DOHH2 (cell line): ENCODE measurements around the gene KSR1.

Source experiments
- H3F3A ChIP-seq: fragments of 200-600 bp; sonication (generic), shearing (Covaris generic); 2 replicates; pipeline ENCODE4 v1.6.0; 2016; ENCODE audit warnings: antibody characterized with exemption, mild to moderate bottlenecking; ENCODE audit not compliant: control insufficient read depth, insufficient read depth
- H3K27ac ChIP-seq: fragments of 200-600 bp; sonication (generic); 2 replicates; pipeline ENCODE4 v1.5.1; 2014; ENCODE audit warnings: low read depth, mild to moderate bottlenecking, low read length, moderate library complexity
- H3K27me3 ChIP-seq: fragments of 200-600 bp; sonication (generic); 2 replicates; pipeline ENCODE4 v1.6.1; 2014; ENCODE audit warnings: mild to moderate bottlenecking, low read length, mixed read lengths; ENCODE audit not compliant: control insufficient read depth
- H3K36me3 ChIP-seq: fragments of 200-600 bp; sonication (generic); 2 replicates; pipeline ENCODE4 v1.6.1; 2014; ENCODE audit warnings: mild to moderate bottlenecking, low read length, moderate library complexity, mixed read lengths; ENCODE audit not compliant: control insufficient read depth
- H3K4me1 ChIP-seq: fragments of 200-600 bp; sonication (generic); 2 replicates; pipeline ENCODE4 v1.6.1; 2014; ENCODE audit warnings: mild to moderate bottlenecking, low read length, mixed read lengths; ENCODE audit not compliant: control insufficient read depth
- H3K4me2 ChIP-seq: fragments of 200-600 bp; sonication (generic); 2 replicates; pipeline ENCODE4 v1.6.0; 2014; ENCODE audit warnings: mild to moderate bottlenecking, low read length, moderate library complexity
- H3K4me3 ChIP-seq: fragments of 200-600 bp; sonication (generic); 2 replicates; pipeline ENCODE4 v1.5.1; 2014; ENCODE audit warnings: mild to moderate bottlenecking, low read length, mixed read lengths
- H3K79me2 ChIP-seq: fragments of 200-600 bp; sonication (generic); 2 replicates; pipeline ENCODE4 v1.6.1; 2014; ENCODE audit warnings: mild to moderate bottlenecking, low read length, mixed read lengths; ENCODE audit not compliant: control insufficient read depth
- H3K9me2 ChIP-seq: fragments of 200-600 bp; sonication (generic); replicated peaks from 2 replicates; pipeline ENCODE4 v1.6.1; 2014; ENCODE audit warnings: mild to moderate bottlenecking, low read length, mixed read lengths; ENCODE audit not compliant: control insufficient read depth
- H3K9me3 ChIP-seq: fragments of 200-600 bp; sonication (generic); 2 replicates; pipeline ENCODE4 v1.6.1; 2014; ENCODE audit warnings: antibody characterized with exemption, low read length, mixed read lengths; ENCODE audit not compliant: control insufficient read depth, insufficient read depth
- H4K20me1 ChIP-seq: fragments of 200-600 bp; sonication (generic); 2 replicates; pipeline ENCODE4 v1.6.0; 2014; ENCODE audit warnings: low read depth, mild to moderate bottlenecking, antibody characterized with exemption, low read length, moderate library complexity; ENCODE audit not compliant: control insufficient read depth, insufficient read depth
- EZH2phosphoT487 ChIP-seq: fragments of 200-600 bp; sonication (generic); IDR thresholded peaks from 2 replicates; pipeline ENCODE4 v1.6.1; 2017; ENCODE audit warnings: borderline replicate concordance, mild to moderate bottlenecking, antibody characterized with exemption, low read length, moderate library complexity, mixed read lengths
- TF ChIP-seq, protein P1 (sequence below): fragments of 200-600 bp; sonication (generic); IDR thresholded peaks from one replicate; pipeline ENCODE4 v1.5.1; 2014; ENCODE audit warnings: antibody characterized with exemption, mild to moderate bottlenecking, low read depth, low read length; ENCODE audit not compliant: poor library complexity, severe bottlenecking

KSR1 gene

DNA sequence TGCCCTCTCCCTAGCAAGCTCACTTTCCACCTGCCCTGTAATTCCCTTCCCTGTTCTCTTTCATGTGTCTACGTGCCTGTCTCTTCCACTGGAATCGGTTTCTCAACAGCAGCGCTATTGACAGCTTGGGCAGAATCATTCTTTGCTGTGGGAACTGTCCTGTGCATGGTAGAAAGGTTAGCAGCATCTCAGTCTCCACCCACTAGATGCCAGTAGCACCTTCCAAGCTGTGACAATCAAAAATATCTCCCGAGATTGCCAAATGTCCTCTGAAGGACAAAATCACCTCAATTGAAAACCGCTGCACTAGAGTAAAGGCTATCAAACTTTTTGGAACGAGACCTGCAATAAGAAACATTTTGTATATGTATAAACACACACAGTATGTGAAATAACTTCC is 41.6 kb upstream of the KSR1 start:
- no peak overlapping the region for H3K4me2 ChIP-seq

DNA sequence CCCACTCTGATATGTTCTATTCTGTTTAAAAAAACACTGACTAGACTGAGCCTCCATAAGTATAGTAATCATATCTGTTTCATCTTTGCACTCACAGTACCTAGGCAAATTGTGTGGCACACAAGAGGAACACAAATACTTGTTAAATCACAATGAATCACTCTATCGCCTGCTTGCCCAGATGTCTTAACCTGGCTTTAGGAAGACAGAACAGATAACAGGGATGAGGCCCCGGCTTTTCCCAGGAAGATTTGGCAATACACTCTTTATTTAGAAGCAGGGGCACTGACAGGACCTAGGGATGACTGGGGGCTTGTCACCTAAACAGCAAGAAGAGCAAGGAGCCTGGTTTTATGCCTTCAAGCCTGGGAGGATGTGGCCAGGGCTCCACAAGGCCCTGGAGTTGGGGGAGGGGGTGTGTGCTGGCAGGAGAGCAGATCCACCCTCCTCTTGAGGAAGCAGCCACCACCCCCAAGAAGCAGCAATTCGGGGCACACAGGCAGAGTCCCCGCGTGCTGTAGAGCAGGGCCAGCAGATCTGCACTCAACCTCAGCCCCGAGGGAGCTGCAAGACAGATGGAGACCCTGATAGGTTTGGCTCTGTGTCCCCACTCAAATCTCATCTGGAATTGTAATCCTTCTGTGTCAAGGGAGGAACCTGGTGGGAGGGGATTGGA is 41.0 kb upstream of the KSR1 start:
- Histone ChIP-seq H3K9me2 (no peaks in the 10 kb centered on the region), H3K4me3 (no peak overlapping the region), H3K36me3 (no peaks in the 10 kb centered on the region), H3K4me2 (no peak overlapping the region), H4K20me1 (peaks cover 3% of the 10 kb centered on the region; the same call in 1 of the 2 replicates), H3K27ac (no peak overlapping the region), H3K79me2 (no peaks in the 10 kb centered on the region), H3F3A (no peaks in the 10 kb centered on the region), H3K9me3 (no peaks in the 10 kb centered on the region), H3K4me1 (peaks cover 7% of the 10 kb centered on the region), H3K27me3 (peaks cover 14% of the 10 kb centered on the region)
- TF ChIP-seq, protein P1, sequence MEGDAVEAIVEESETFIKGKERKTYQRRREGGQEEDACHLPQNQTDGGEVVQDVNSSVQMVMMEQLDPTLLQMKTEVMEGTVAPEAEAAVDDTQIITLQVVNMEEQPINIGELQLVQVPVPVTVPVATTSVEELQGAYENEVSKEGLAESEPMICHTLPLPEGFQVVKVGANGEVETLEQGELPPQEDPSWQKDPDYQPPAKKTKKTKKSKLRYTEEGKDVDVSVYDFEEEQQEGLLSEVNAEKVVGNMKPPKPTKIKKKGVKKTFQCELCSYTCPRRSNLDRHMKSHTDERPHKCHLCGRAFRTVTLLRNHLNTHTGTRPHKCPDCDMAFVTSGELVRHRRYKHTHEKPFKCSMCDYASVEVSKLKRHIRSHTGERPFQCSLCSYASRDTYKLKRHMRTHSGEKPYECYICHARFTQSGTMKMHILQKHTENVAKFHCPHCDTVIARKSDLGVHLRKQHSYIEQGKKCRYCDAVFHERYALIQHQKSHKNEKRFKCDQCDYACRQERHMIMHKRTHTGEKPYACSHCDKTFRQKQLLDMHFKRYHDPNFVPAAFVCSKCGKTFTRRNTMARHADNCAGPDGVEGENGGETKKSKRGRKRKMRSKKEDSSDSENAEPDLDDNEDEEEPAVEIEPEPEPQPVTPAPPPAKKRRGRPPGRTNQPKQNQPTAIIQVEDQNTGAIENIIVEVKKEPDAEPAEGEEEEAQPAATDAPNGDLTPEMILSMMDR = no peak
- TF ChIP-seq EZH2phosphoT487 = no peak

More for the DNA sequence above, 41.6 kb upstream of the KSR1 start:
- H3K79me2 ChIP-seq = no peaks in the 10 kb centered on the region
- H3K4me3 ChIP-seq = no peak overlapping the region
- H3K27me3 ChIP-seq = peaks cover 14% of the 10 kb centered on the region
- H3K36me3 ChIP-seq = no peaks in the 10 kb centered on the region
- no peak overlapping the region for H3K27ac ChIP-seq
- H4K20me1 ChIP-seq = peaks cover 3% of the 10 kb centered on the region; the same call in 1 of the 2 replicates
- no peaks in the 10 kb centered on the region for H3K9me2 ChIP-seq
- TF ChIP-seq, protein P1 = no peak
- no peak for TF ChIP-seq EZH2phosphoT487
- H3K4me1 ChIP-seq = peaks cover 7% of the 10 kb centered on the region
- no peaks in the 10 kb centered on the region for H3K9me3 ChIP-seq
- H3F3A ChIP-seq = no peaks in the 10 kb centered on the region

DNA sequence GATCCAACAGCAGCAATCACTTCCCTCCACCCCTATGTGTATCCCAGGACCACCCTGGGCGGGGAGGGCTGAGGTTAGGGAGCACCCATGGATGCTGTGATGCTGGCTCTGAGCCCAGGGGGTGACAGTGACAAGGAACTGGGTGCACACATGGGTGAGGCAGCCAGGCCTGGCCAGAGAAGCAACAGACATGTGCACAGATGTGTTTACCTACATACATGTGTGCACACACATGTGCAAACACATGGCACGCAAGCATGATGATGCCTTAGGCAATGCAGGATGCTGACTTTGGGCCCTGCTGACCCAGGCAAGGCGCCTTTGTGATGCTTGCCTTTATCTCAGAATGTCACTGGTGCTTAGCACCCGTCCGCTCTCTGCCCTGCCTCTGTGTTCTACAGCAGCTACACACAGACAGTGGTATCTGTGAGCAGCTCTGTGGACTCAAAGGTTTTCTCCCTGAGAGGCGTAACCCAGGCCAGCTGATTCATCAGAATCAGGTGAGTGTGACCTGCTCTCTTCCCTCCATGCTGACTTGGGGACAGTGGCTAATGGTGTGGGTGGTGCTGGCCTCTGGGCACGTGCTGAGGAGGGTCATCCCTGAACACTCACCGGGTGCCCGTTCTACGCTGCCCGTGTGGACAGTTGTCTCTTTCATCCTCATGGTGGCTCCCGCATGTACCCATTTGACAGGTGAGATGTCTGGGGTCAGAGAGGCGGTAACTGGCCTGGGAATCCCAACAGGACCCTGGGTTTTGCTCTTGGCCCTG is 38.5 kb upstream of the KSR1 start:
- H3F3A ChIP-seq = no peaks in the 10 kb centered on the region
- no peaks in the 10 kb centered on the region for H3K79me2 ChIP-seq
- H3K4me2 ChIP-seq = no peak overlapping the region
- peaks cover 3% of the 10 kb centered on the region; the same call in 1 of the 2 replicates for H4K20me1 ChIP-seq
- H3K4me3 ChIP-seq = no peak overlapping the region
- H3K36me3 ChIP-seq = no peaks in the 10 kb centered on the region
- no peaks in the 10 kb centered on the region for H3K9me2 ChIP-seq
- peaks cover 14% of the 10 kb centered on the region for H3K27me3 ChIP-seq
- TF ChIP-seq, protein P1 = no peak
- TF ChIP-seq EZH2phosphoT487 = no peak
- H3K9me3 ChIP-seq = no peaks in the 10 kb centered on the region
- no peak overlapping the region for H3K27ac ChIP-seq
- H3K4me1 ChIP-seq = peaks cover 7% of the 10 kb centered on the region
